Measurements from ENCODE around the gene PDCD4.

- TF ChIP-seq SUZ12 (IDR thresholded peaks at IDR 0.05) (no peak), ARNT (IDR thresholded peaks at IDR 0.05) (no peak), TARDBP (IDR thresholded peaks at IDR 0.05) (no peak), ZNF384 (IDR thresholded peaks at IDR 0.05) (no peak), CTBP1 (IDR thresholded peaks at IDR 0.05; ENCODE audit: borderline replicate concordance) (no peak), FOXK2 (IDR thresholded peaks at IDR 0.05) (no peak), ELF4 (IDR thresholded peaks at IDR 0.05) (no peak), LEF1 (IDR thresholded peaks at IDR 0.05; ENCODE audit: borderline replicate concordance) (no peak), NFRKB (IDR thresholded peaks at IDR 0.05) (no peak), SP1 (IDR thresholded peaks at IDR 0.05) (no peak), PKNOX1 (IDR thresholded peaks at IDR 0.05) (no peak), FOXA1 (IDR thresholded peaks at IDR 0.05) (no peak), L3MBTL2 (conservative IDR thresholded peaks at IDR 0.05) (no peak), BHLHE40 (IDR thresholded peaks at IDR 0.05; ENCODE audit: borderline replicate concordance) (no peak)
Observed at GRCh38 chr10:110880012-110880411, 8.3 kb downstream of the PDCD4 start.

Measured in HEK293T (cell line).